DND-41 (cell line): Measurements from ENCODE around the gene LCN1.

Experiments used
- CTCF ChIP-seq: IDR thresholded peaks from 2 replicates; pipeline ENCODE4 v1.5.1; 2012; ENCODE audit warnings: borderline replicate concordance, low read length, moderate library complexity, mild to moderate bottlenecking; ENCODE audit not compliant: poor library complexity, severe bottlenecking; ENCODE audit errors: extremely low read depth
- EZH2 ChIP-seq: IDR thresholded peaks from 3 replicates; pipeline ENCODE4 v1.6.1; 2012; ENCODE audit warnings: borderline replicate concordance, low read depth, mild to moderate bottlenecking, moderate library complexity, low read length, inconsistent platforms; ENCODE audit not compliant: severe bottlenecking

DNA sequence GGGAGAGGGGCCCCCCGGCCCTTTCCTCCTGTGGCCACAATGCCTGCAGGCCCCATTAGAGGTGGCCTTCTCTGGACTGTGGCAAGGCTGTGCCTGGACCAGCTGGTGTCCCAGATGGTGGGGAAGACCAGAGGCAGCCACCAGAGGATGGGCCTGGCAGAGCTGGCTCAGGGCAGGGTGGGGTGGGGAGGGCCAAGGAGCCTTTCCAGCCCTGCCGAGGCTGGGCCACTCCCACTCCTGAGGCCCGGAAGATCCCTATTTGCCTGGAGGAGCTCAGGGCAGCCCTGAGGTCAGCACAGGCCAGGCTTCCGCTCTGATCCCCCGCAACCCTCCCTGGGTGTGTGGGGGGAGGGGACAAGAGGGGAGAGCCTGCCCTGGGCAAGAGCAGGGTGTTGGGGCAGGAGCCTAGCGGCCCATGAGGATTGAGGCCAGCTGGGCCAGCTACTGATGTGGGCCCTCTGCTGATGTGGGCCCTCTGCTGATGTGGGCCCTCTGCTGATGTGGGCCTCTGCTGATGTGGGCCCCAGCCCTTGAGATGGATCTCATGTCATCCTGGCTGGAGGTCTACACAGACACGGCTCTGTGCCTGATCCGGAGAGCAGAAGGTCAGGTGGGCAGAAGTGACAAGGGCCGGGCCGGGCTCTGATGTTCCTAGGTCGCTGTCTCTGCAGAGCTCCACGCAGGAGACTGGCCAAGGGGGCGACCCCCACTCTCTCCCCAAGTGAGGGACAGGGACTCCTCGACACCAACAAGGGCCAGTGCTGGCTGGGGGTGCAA, 14.7 kb upstream of the LCN1 start:
- TF ChIP-seq EZH2 (no peak), CTCF (no peak)
